AG10803 (cell line): ENCODE results near the gene XRN2.

Experiments
- DNase-seq: peaks from one replicate; pipeline ENCODE4 v3.0.0; 2010; ENCODE audit warnings: low read depth
- H3K4me3 ChIP-seq: 2 replicates; pipeline ENCODE4 v1.5.1; 2011; ENCODE audit warnings: mild to moderate bottlenecking, low read length, control low read depth
- CTCF ChIP-seq: conservative IDR thresholded peaks from 2 replicates; pipeline ENCODE4 v1.5.1; 2011; ENCODE audit warnings: mild to moderate bottlenecking, low read length, control low read depth, inconsistent platforms

Gene XRN2

GRCh38 chr20:21384308-21384892 is 81.3 kb downstream of the XRN2 start:
- no peak for DNase-seq
- no peak overlapping the region for H3K4me3 ChIP-seq
- no peak for TF ChIP-seq CTCF

GRCh38 chr20:21386111-21386510 is 83.0 kb downstream of the XRN2 start:
- DNase-seq: no peak
- TF ChIP-seq CTCF: no peak
- no peak overlapping the region for H3K4me3 ChIP-seq

GRCh38 chr20:21387528-21387927 is 84.4 kb downstream of the XRN2 start:
- no peak overlapping the region for H3K4me3 ChIP-seq
- no peak for TF ChIP-seq CTCF
- no peak for DNase-seq

- DNase-seq: no peak
- TF ChIP-seq CTCF: no peak
- H3K4me3 ChIP-seq: no peak overlapping the region
Observed at GRCh38 chr20:21388566-21388965, 85.4 kb downstream of the XRN2 start.

GRCh38 chr20:21389368-21389767 is 86.2 kb downstream of the XRN2 start:
- DNase-seq: peak; percentile 15
- no peak for TF ChIP-seq CTCF
- no peak overlapping the region for H3K4me3 ChIP-seq

GRCh38 chr20:21390768-21391167 is 87.6 kb downstream of the XRN2 start:
- no peak overlapping the region for H3K4me3 ChIP-seq
- DNase-seq: no peak

More at GRCh38 chr20:21390768-21391167, 87.6 kb downstream of the XRN2 start:
- no peak for TF ChIP-seq CTCF
